WI38 (cell line): ENCODE results near the gene PELI2.

Experiments
- H3K4me3 ChIP-seq: 2 replicates; pipeline ENCODE4 v1.5.1; 2011; ENCODE audit warnings: low read depth, mild to moderate bottlenecking, control low read depth, low read length
- TF ChIP-seq, protein P1 (sequence below): IDR thresholded peaks from 2 replicates; pipeline ENCODE4 v1.5.1; 2012; ENCODE audit warnings: low read depth, mild to moderate bottlenecking, control low read depth, low read length

PELI2 gene

DNA sequence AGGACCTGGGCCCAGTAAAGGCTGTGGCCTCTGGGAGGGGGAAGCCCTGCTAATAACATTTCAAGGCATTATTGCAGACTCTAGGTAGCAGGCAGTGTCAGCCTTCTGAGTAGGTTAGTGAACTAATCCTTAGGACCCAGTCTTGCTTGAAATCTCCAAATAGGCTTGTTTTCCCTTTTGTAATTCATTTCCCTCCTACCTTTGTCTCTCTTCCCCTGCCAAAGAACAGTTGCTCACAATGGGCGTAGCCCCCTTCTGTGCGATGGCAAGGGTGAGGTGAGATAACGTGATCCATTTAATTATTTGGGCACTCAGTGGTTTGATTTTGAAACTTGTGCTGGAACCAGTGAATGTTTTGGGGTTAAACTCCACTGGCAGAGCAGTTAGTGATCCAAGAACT is 10.9 kb downstream of the PELI2 start:
- no peak overlapping the region for H3K4me3 ChIP-seq
- TF ChIP-seq, protein P1, sequence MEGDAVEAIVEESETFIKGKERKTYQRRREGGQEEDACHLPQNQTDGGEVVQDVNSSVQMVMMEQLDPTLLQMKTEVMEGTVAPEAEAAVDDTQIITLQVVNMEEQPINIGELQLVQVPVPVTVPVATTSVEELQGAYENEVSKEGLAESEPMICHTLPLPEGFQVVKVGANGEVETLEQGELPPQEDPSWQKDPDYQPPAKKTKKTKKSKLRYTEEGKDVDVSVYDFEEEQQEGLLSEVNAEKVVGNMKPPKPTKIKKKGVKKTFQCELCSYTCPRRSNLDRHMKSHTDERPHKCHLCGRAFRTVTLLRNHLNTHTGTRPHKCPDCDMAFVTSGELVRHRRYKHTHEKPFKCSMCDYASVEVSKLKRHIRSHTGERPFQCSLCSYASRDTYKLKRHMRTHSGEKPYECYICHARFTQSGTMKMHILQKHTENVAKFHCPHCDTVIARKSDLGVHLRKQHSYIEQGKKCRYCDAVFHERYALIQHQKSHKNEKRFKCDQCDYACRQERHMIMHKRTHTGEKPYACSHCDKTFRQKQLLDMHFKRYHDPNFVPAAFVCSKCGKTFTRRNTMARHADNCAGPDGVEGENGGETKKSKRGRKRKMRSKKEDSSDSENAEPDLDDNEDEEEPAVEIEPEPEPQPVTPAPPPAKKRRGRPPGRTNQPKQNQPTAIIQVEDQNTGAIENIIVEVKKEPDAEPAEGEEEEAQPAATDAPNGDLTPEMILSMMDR = no peak

DNA sequence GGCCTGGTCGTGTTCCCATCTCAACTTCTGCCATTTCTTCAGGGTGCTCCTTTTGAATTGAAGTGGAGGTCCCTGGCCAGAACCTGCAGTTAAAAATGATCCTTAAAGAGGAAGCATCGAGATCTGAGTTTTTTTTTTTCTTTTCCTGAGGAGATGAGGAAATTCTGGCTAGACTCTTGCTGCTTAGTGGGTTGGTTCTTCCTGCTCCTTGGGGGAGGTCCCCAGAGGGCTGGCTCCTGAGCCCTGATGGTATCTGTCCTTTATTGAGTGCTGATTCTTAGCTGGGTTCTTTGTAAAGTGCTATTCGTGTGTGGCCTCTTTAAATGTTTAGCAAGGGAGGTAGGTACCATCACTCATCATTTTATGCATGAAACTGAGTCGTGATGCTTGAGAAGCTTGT is 11.7 kb downstream of the PELI2 start:
- H3K4me3 ChIP-seq = no peak overlapping the region
- TF ChIP-seq, protein P1 = no peak

DNA sequence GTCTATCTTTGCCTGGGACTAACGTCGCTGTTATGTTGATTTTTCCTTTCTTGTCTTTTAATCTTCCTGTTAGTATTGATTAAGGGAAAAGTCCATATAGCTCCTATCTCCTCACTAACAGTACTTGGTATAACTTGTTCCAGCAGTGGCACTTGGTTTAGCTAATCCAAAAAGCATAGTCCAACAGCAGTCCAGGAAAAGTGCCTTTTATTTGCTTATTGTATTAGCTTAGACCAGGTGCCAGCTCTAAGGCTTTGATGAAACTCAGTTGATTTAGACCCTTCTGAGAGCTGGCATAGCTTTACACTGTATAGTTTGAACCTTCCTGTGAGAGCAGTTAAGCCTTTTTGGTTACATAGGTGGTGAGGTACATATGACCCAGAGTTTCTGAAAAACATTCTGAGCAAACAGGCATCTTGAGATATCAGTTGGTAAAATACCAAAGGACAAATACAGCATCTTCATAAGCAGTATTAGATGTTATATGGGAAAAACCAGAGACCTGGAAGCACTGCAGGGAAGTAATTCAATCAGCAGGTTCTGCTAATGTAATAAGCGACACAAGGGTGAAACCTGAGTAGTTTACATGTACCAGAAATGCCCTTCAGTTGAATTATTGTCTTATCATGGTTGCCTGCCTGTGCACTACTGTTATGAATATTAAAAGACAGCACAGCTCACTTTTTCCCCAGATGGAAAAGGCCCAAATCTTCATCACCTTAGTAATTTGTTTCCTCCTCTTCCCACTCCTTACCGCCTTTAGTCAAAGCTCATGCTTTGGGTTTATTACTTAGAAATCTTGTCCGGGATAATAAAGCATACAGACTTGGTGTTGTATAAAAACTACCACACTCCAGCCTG is 13.0 kb downstream of the PELI2 start:
- TF ChIP-seq, protein P1 = no peak
- H3K4me3 ChIP-seq = no peak overlapping the region

DNA sequence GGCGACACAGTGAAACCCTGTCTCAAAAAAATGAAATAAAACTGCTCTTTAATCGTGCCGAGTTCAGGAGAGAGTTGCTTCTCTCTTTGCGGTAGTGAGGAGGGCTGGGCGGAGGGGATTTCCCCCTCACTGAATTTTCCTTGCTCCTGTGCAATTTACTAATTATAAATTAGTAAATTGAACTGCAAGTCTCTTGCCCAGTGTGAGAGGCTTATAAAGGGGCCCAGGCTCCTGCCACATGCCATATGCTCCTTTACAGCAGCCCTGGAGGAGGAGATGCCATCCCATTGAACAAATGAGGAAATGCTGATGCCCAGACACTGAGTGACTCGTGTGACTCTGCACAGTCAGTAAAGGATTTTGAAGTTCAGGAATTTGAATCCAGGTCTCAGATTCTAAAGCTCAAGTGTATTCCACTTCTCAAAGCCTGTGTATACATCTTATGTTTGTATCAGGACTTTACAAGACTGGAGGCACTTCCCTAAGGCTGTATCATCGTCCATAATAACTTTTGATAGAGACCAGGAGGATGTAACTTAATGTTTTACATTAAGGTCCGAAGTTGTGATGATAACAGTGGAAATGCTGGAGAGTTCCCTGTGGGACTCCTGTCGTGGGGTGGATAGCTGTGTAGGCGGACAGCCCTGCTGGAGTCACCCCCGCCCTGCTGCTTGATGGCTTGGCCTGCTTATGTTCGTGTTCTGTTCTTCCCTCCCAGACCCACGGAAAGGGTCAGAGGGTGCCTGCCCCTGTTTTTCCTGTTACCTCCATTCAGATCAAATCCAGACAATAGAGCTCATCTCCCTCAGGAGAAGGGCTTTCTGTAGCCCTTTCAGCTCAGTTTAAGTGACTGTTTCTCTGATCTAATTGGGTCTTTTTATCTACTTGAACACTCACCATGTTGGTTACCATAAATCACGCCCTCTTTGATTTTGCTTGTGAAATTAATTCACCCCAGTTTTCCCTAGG is 13.9 kb downstream of the PELI2 start:
- no peak overlapping the region for H3K4me3 ChIP-seq
- TF ChIP-seq, protein P1 = no peak

DNA sequence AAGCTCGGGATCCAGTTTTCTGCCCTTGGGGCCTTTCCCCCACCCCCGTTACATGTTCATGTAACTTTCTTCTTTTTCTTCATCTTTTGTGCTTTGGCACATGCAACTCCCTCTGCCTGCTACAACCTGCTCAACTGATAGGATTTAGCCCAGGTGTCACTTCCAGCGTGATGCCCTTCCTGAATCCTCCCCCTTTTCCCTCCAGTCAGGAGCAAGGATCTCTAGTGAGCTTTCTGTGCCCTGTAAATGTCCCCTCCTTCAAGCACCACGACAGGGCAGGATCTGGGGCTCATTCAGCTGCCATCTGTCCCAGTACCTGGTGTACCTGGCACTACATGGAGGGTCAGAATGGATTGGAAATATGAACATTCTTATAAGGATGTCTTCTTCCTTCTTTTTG is 15.3 kb downstream of the PELI2 start:
- TF ChIP-seq, protein P1 = no peak
- H3K4me3 ChIP-seq = no peak overlapping the region

DNA sequence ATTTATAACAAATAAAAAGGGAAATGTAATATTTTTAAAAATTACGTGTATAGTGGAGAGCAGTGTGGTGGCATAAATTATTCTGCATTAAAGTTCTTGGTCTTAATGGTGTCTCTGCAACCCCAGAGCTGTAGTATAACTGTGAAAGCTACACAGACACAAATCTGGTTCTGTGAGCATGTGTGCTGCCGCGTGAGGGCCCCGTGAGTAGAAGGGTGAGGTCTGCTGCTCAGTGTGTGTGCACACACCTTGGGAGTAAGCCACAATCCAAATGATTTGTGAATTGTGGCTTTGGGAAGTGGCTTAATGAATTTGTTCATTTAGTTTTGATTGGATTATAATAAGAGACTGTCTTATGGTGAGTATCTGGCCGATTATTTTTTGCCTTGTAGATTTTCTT is 16.8 kb downstream of the PELI2 start:
- no peak overlapping the region for H3K4me3 ChIP-seq
- TF ChIP-seq, protein P1 = no peak
